H1 (cell line): ENCODE data around the gene IMPG2. TPM values are rescaled to one million over a fixed set of nuclear protein-coding genes. Genes with fewer than 3 reads are reported as not detected.

ENCODE experiments used
- CTCF ChIA-PET: fragments of 300-600 bp; sonication (Branson Sonifier 250); formaldehyde crosslinking; loops from one replicate; lab custom pipeline; 2021; ENCODE audit not compliant: partially characterized antibody; lab: Charles Lee
- POLR2A ChIA-PET: fragments of 300-600 bp; sonication (Branson Sonifier 250); formaldehyde crosslinking; loops from one replicate; lab custom pipeline; 2021; ENCODE audit warnings: inconsistent platforms; ENCODE audit not compliant: partially characterized antibody; lab: Charles Lee
- DNase-seq, 2 experiments: peaks; one replicate each; pipeline versions ENCODE4 v3.0.0 to v3.0.0-alpha.2; 2010 to 2022; ENCODE audit warnings: low spot score in 2 of 2, low read depth in 1 of 2, mixed read lengths in 1 of 2
- FAIRE-seq: peaks from 2 replicates; lab custom pipeline; 2011; peaks lifted over from hg19 to GRCh38; lab: Jason Lieb, UNC
- H2AFZ ChIP-seq: 2 replicates; pipeline ENCODE4 v1.8.1; 2012; ENCODE audit warnings: low read length, inconsistent platforms
- H2AK5ac ChIP-seq: 2 replicates; pipeline ENCODE4 v1.6.1; 2013; ENCODE audit warnings: low read depth, low read length
- H2BK120ac ChIP-seq: replicated peaks from 2 replicates; pipeline ENCODE3; 2013; ENCODE audit warnings: low read depth, low read length, inconsistent platforms
- H2BK12ac ChIP-seq: 2 replicates; pipeline ENCODE4 v1.6.1; 2013; ENCODE audit warnings: low read depth, low read length
- H2BK15ac ChIP-seq: 2 replicates; pipeline ENCODE4 v1.6.1; 2013; ENCODE audit warnings: low read length
- H2BK20ac ChIP-seq: 2 replicates; pipeline ENCODE4 v1.6.1; 2013; ENCODE audit warnings: low read length
- H2BK5ac ChIP-seq: 2 replicates; pipeline ENCODE4 v1.6.1; 2013; ENCODE audit warnings: low read depth, low read length
- H3K14ac ChIP-seq: 2 replicates; pipeline ENCODE4 v1.6.1; 2013; ENCODE audit warnings: inconsistent platforms; ENCODE audit not compliant: insufficient read length
- H3K18ac ChIP-seq: 2 replicates; pipeline ENCODE4 v1.6.1; 2013; ENCODE audit warnings: low read length; ENCODE audit errors: extremely low read depth
- H3K23ac ChIP-seq: 2 replicates; pipeline ENCODE4 v1.6.1; 2013; ENCODE audit warnings: inconsistent platforms; ENCODE audit not compliant: insufficient read length
- H3K23me2 ChIP-seq: 2 replicates; pipeline ENCODE4 v1.6.1; 2013; ENCODE audit warnings: low read depth, low read length
- H3K27ac ChIP-seq: 2 replicates; pipeline ENCODE4 v1.6.1; 2011; ENCODE audit warnings: low read depth, low read length, inconsistent platforms
- H3K27me3 ChIP-seq, 4 experiments: replicated peaks in 1 of 4; 1 replicate in 1 of 4; 2 replicates in 3 of 4; pipeline versions ENCODE4 v1.6.1 to v1.8.1; 2011 to 2013; ENCODE audit warnings: low read length in 3 of 4, mild to moderate bottlenecking in 3 of 4, inconsistent platforms in 2 of 4, mixed read lengths in 2 of 4, moderate library complexity in 1 of 4; ENCODE audit not compliant: control insufficient read depth in 3 of 4, insufficient read depth in 3 of 4; ENCODE audit errors: extremely low read depth in 1 of 4
- H3K36me3 ChIP-seq, 4 experiments: 2 replicates each; pipeline versions ENCODE4 v1.6.1 to v1.8.1; 2011 to 2013; ENCODE audit warnings: mild to moderate bottlenecking in 4 of 4, low read length in 3 of 4, moderate library complexity in 2 of 4, control low read depth in 1 of 4, inconsistent platforms in 1 of 4; ENCODE audit not compliant: insufficient read depth in 4 of 4, control insufficient read depth in 2 of 4
- H3K4ac ChIP-seq: replicated peaks from 2 replicates; pipeline ENCODE3; 2013; ENCODE audit warnings: low read length, low read depth, mixed read lengths, inconsistent platforms; ENCODE audit not compliant: insufficient read length
- H3K4me1 ChIP-seq, 4 experiments: replicated peaks in 1 of 4; 1 replicate in 1 of 4; 2 replicates in 3 of 4; pipeline versions ENCODE4 v1.6.1 to v1.8.1; 2011 to 2013; ENCODE audit warnings: low read length in 3 of 4, inconsistent platforms in 2 of 4, mixed read lengths in 1 of 4; ENCODE audit not compliant: insufficient read depth in 4 of 4, control insufficient read depth in 3 of 4
- H3K4me2 ChIP-seq, 2 experiments: 2 replicates each; pipeline versions ENCODE4 v1.6.1 to v1.8.1; 2011 to 2013; ENCODE audit warnings: low read depth in 2 of 2, low read length in 2 of 2, control low read depth in 1 of 2, inconsistent platforms in 1 of 2, mild to moderate bottlenecking in 1 of 2; ENCODE audit not compliant: insufficient read depth in 1 of 2
- H3K4me3 ChIP-seq, 4 experiments: fragments of 200-600, 300-600 bp in 1 of 4; sonication (generic), shearing (Covaris generic), sonication (Bioruptor Twin) in 1 of 4; 2 replicates each; pipeline versions ENCODE4 v1.5.1 to v1.8.1; 2011 to 2016; ENCODE audit warnings: low read length in 4 of 4, low read depth in 3 of 4, control low read depth in 2 of 4, inconsistent platforms in 2 of 4, mild to moderate bottlenecking in 2 of 4, mixed read lengths in 1 of 4, moderate library complexity in 1 of 4; ENCODE audit not compliant: insufficient read depth in 2 of 4; ENCODE audit errors: extremely low read depth in 1 of 4
- H3K56ac ChIP-seq: replicated peaks from 2 replicates; pipeline ENCODE3; 2013; ENCODE audit warnings: low read depth, mild to moderate bottlenecking, mixed read lengths, low read length, inconsistent platforms; ENCODE audit not compliant: insufficient read length
- H3K79me1 ChIP-seq: 2 replicates; pipeline ENCODE4 v1.6.1; 2013; ENCODE audit warnings: low read depth, low read length, control low read depth
- H3K79me2 ChIP-seq, 2 experiments: 2 replicates each; pipeline versions ENCODE4 v1.6.1 to v1.8.1; 2012 to 2013; ENCODE audit warnings: low read length in 2 of 2, mild to moderate bottlenecking in 2 of 2, inconsistent platforms in 1 of 2; ENCODE audit not compliant: insufficient read depth in 2 of 2, control insufficient read depth in 1 of 2
- H3K9ac ChIP-seq, 4 experiments: replicated peaks in 1 of 4; 1 replicate in 1 of 4; 2 replicates in 3 of 4; pipeline versions ENCODE4 v1.6.1 to v1.8.1; 2011 to 2013; ENCODE audit warnings: low read depth in 3 of 4, low read length in 3 of 4, control low read depth in 2 of 4, mild to moderate bottlenecking in 2 of 4, moderate library complexity in 2 of 4, inconsistent platforms in 1 of 4; ENCODE audit errors: extremely low read depth in 1 of 4
- H3K9me3 ChIP-seq, 2 experiments: 2 replicates each; pipeline versions ENCODE4 v1.6.1 to v1.8.1; 2012 to 2013; ENCODE audit warnings: mild to moderate bottlenecking in 2 of 2, moderate library complexity in 2 of 2, control low read depth in 1 of 2, inconsistent platforms in 1 of 2, low read depth in 1 of 2, low read length in 1 of 2, mixed read lengths in 1 of 2; ENCODE audit not compliant: insufficient read depth in 2 of 2
- H4K20me1 ChIP-seq, 2 experiments: replicated peaks in 1 of 2; 2 replicates each; pipeline versions ENCODE3 to v1.8.1; 2011 to 2013; ENCODE audit warnings: inconsistent platforms in 2 of 2, low read length in 2 of 2, mild to moderate bottlenecking in 1 of 2; ENCODE audit not compliant: insufficient read depth in 2 of 2, control insufficient read depth in 1 of 2
- H4K5ac ChIP-seq: 2 replicates; pipeline ENCODE4 v1.6.1; 2013; ENCODE audit warnings: low read length, low read depth, mixed read lengths, inconsistent platforms; ENCODE audit not compliant: insufficient read length
- H4K8ac ChIP-seq: 2 replicates; pipeline ENCODE4 v1.8.0; 2013; ENCODE audit warnings: mild to moderate bottlenecking, moderate library complexity, low read length, inconsistent platforms; ENCODE audit not compliant: insufficient read depth; ENCODE audit errors: extremely low read depth
- H4K91ac ChIP-seq: replicated peaks from 2 replicates; pipeline ENCODE3; 2013; ENCODE audit warnings: low read length, mixed read lengths, inconsistent platforms; ENCODE audit not compliant: insufficient read length
- CREB1 ChIP-seq: IDR thresholded peaks from 2 replicates; pipeline ENCODE4 v1.6.1; 2012; ENCODE audit warnings: inconsistent platforms
- TEAD4 ChIP-seq: IDR thresholded peaks from 2 replicates; pipeline ENCODE4 v1.6.1; 2012; ENCODE audit warnings: low read depth, low read length, inconsistent platforms, mixed read lengths
- WGBS, 2 experiments: shearing (Covaris generic) in 1 of 2; methylation state at CpG; one replicate each; pipeline versions ENCODE4 v1.1.6 to v1.1.7; 2013 to 2015; ENCODE audit warnings: low lambda C conversion rate in 2 of 2, mixed read lengths in 2 of 2, inconsistent platforms in 1 of 2, low coverage in 1 of 2, missing lambda C conversion rate in 1 of 2; ENCODE audit not compliant: insufficient replicate concordance in 2 of 2, insufficient coverage in 1 of 2, insufficient read length in 1 of 2; ENCODE audit errors: extremely low coverage in 1 of 2, missing lambda C conversion rate in 1 of 2; 5-methylcytosine and 5-hydroxymethylcytosine counted together
- polyA plus RNA-seq, 7 experiments: library from polyadenylated mRNA; depleted of rRNA in 3 of 7; stranded (reverse) in 5 of 7; unstranded in 2 of 7; fragments of >200 nt in 5 of 7; fragments of 200-250 nt in 2 of 7; gene quantifications; 1 replicate in 5 of 7; 2 replicates in 1 of 7; 4 replicates in 1 of 7; pipeline versions ENCODE4 v1.2.1 to v1.2.3, GENCODE V29; 2011 to 2013; ENCODE audit warnings: missing spikeins in 2 of 7, mixed read lengths in 2 of 7
- total RNA-seq: library from RNA; stranded (reverse); fragmentation: NEBNext Ultra II Directional; extraction: Animal tissue kit (Norgen Biotek cat#: 25700); gene quantifications from 2 replicates; pipeline ENCODE4 v1.2.1, GENCODE V29; 2021

The IMPG2 gene
- total and polyA plus RNA-seq, 2 of the 8 experiments (the other 6 are each of a cell fraction or from before 2014, with no cell fraction given): 0.03 to 0.06 TPM

DNA sequence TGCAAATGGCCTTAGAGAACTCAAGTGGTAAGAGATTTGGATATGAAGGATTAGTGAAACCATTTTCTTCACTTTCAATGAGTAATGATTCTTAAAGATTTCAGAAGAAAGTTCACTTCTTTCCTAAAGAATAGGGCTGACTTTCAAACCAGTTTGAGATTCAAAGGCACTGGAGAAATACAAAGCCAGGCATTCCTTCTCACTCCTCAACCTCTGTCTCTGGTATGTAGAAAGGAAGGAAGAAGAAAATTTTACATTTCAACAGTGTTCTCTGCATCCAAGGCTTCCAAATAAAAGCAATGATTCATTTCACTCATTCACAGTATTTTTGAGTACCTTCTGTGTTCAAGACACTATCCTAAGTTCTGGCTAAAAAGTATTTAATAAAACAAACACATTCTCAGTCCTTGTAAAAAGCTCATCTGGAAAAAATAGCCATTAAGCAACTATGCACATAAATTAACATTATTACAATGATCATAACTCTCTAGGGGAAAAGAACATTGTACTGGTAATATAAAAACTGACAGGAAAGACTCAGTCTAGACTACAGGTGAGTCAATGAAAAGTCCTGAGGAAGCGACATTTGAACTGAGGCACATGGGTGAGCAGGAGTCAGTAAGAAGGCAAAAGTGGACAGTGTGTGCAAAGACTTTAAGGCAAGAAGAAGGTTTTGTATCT is 79.5 kb downstream of the IMPG2 start:
- no peak overlapping the region for H3K4me3 ChIP-seq
- POLR2A ChIA-PET: no interaction called here
- peak; percentile 71 for FAIRE-seq
- no peaks in the 10 kb centered on the region for H3K79me1 ChIP-seq
- H3K4ac ChIP-seq: no peak overlapping the region
- H3K4me2 ChIP-seq: no peak overlapping the region; a peak in 1 of 4 replicates
- no peak for TF ChIP-seq CREB1
- 0 out of 2 replicates have a peak, but pooled peaks have one; percentile 38 for TF ChIP-seq TEAD4
- TF ChIP-seq, all 59 proteins: peak for 1
- H4K8ac ChIP-seq: no peak overlapping the region
- no peak overlapping the region for H3K23ac ChIP-seq
- peak overlapping the region; percentile 77 for H2AK5ac ChIP-seq
- H2BK20ac ChIP-seq: peak overlapping the region; percentile 80; the same call in 1 of the 2 replicates
- no peak overlapping the region for H2BK15ac ChIP-seq
- H3K18ac ChIP-seq: 0 out of 2 replicates have a peak overlapping the region, but pooled peaks have one; percentile 40
- H3K4me1 ChIP-seq: peaks cover 0 to 6% (median 2%) of the 10 kb centered on the region in 4 experiments; a peak in 2 of 7 replicates
- H3K27ac ChIP-seq: no peak overlapping the region
- H3K56ac ChIP-seq: no peak overlapping the region
- no peaks in the 10 kb centered on the region for H3K36me3 ChIP-seq
- no peak overlapping the region for H4K5ac ChIP-seq
- no peaks in the 10 kb centered on the region; the same call in 1 of the 2 replicates for H3K23me2 ChIP-seq
- H3K9ac ChIP-seq: no peak overlapping the region
- H3K27me3 ChIP-seq: no peaks in the 10 kb centered on the region
- no peaks in the 10 kb centered on the region for H3K79me2 ChIP-seq
- H2BK5ac ChIP-seq: peak overlapping the region; percentile 81; the same call in 1 of the 2 replicates
- no peak overlapping the region for H2BK120ac ChIP-seq
- H2AFZ ChIP-seq: no peak overlapping the region
- no peak for DNase-seq
- no peak overlapping the region for H4K91ac ChIP-seq
- no peak overlapping the region for H3K14ac ChIP-seq
- 85% methylated on average over 1 of the region's 1 CpG; no CpG with 5 or more reads in 1 of the 2 experiments for WGBS, 2 experiments
- 0 out of 4 replicates have a peak, but pooled peaks cover 0 to 3% of the 10 kb centered on the region in 2 experiments for H3K9me3 ChIP-seq
- no peaks in the 10 kb centered on the region for H4K20me1 ChIP-seq
- peak overlapping the region; percentile 84; the same call in 1 of the 2 replicates for H2BK12ac ChIP-seq
- CTCF ChIA-PET: no interaction called here
